Astrocyte of the cerebellum (primary cell): ENCODE measurements around the gene OVOL1.

ENCODE experiments used
- DNase-seq: peaks from one replicate; pipeline ENCODE4 v3.0.0-alpha.2; 2011; ENCODE audit warnings: low read depth
- H3K4me3 ChIP-seq: 2 replicates; pipeline ENCODE4 v1.5.1; 2011; ENCODE audit warnings: mild to moderate bottlenecking, low read depth, low read length, moderate library complexity
- CTCF ChIP-seq: IDR thresholded peaks from 2 replicates; pipeline ENCODE4 v1.5.1; 2012; ENCODE audit warnings: low read length, low read depth, moderate library complexity, mild to moderate bottlenecking; ENCODE audit errors: missing control alignments
- in situ Hi-C: cut with HindIII; loops from 2 replicates; pipeline ENCODE4 v1.10.0; 2017; ENCODE audit warnings: low sequenced_read_pairs

Gene OVOL1

GRCh38 chr11:65770951-65771567, 15.8 kb upstream of the OVOL1 start:
- in situ Hi-C loops, result no loop called here
- no peak for TF ChIP-seq CTCF

GRCh38 chr11:65771589-65772112, 15.2 kb upstream of the OVOL1 start:
- in situ Hi-C loops, result no loop called here
- no peak overlapping the region for H3K4me3 ChIP-seq
- no peak for DNase-seq
- no peak for TF ChIP-seq CTCF

More at GRCh38 chr11:65770951-65771567, 15.8 kb upstream of the OVOL1 start:
- H3K4me3 ChIP-seq, result no peak overlapping the region
- DNase-seq, result no peak

- no peak overlapping the region for H3K4me3 ChIP-seq
- in situ Hi-C loops, result no loop called here
- peak; percentile 5 for TF ChIP-seq CTCF
- DNase-seq, result no peak
Measured at GRCh38 chr11:65773784-65774411, 13.0 kb upstream of the OVOL1 start.

- no peak overlapping the region for H3K4me3 ChIP-seq
- in situ Hi-C loops, result no loop called here
- DNase-seq, result no peak
- TF ChIP-seq CTCF, result no peak
Measured at GRCh38 chr11:65774525-65775306, 12.1 kb upstream of the OVOL1 start.

GRCh38 chr11:65776196-65776595, 10.7 kb upstream of the OVOL1 start:
- TF ChIP-seq CTCF, result no peak
- no peak for DNase-seq
- no peak overlapping the region for H3K4me3 ChIP-seq
- in situ Hi-C loops, result no loop called here

- H3K4me3 ChIP-seq, result no peak overlapping the region
Measured at GRCh38 chr11:65776710-65777141, 10.1 kb upstream of the OVOL1 start.

More at GRCh38 chr11:65776710-65777141, 10.1 kb upstream of the OVOL1 start:
- DNase-seq, result no peak
- no peak for TF ChIP-seq CTCF
- in situ Hi-C loops, result no loop called here
